HG02588 (cell line): ENCODE results near the gene SIRPA.

Experiments used
- ATAC-seq: cut with Tn5 transposase; IDR thresholded peaks from one replicate; pipeline ENCODE4 v1.9.1; 2021; ENCODE audit warnings: mild to moderate bottlenecking, moderate library complexity; ENCODE audit not compliant: unreplicated experiment

SIRPA gene

GRCh38 chr20:1930165-1930564 lies 35.0 kb downstream of the SIRPA start:
- ATAC-seq, result no peak

- ATAC-seq, result no peak
Observed at GRCh38 chr20:1931830-1932229, 36.6 kb downstream of the SIRPA start.

- ATAC-seq, result no peak
Observed at GRCh38 chr20:1932971-1933370, 37.8 kb downstream of the SIRPA start.

GRCh38 chr20:1933465-1933870 lies 38.3 kb downstream of the SIRPA start:
- ATAC-seq, result no peak

GRCh38 chr20:1934156-1934555 lies 38.9 kb downstream of the SIRPA start:
- no peak for ATAC-seq

GRCh38 chr20:1934721-1935573 lies 39.7 kb downstream of the SIRPA start:
- ATAC-seq, result no peak

GRCh38 chr20:1935696-1936366 lies 40.6 kb downstream of the SIRPA start:
- ATAC-seq, result no peak

GRCh38 chr20:1937316-1937976 lies 42.2 kb downstream of the SIRPA start:
- ATAC-seq, result no peak

GRCh38 chr20:1938464-1939269 lies 43.5 kb downstream of the SIRPA start:
- ATAC-seq, result no peak

- ATAC-seq, result no peak
Observed at GRCh38 chr20:1939270-1939595, 44.0 kb downstream of the SIRPA start.

GRCh38 chr20:1940581-1940980 lies 45.4 kb downstream of the SIRPA start:
- no peak for ATAC-seq

- ATAC-seq, result no peak
Observed at GRCh38 chr20:1941226-1941625, 46.0 kb downstream of the SIRPA start.

GRCh38 chr20:1942061-1942460 lies 46.9 kb downstream of the SIRPA start:
- no peak for ATAC-seq

- ATAC-seq, result no peak
Observed at GRCh38 chr20:1942486-1943274, 47.5 kb downstream of the SIRPA start.

GRCh38 chr20:1943275-1944002 lies 48.2 kb downstream of the SIRPA start:
- no peak for ATAC-seq

GRCh38 chr20:1944345-1945091 lies 49.3 kb downstream of the SIRPA start:
- no peak for ATAC-seq

GRCh38 chr20:1945134-1945618 lies 50.0 kb downstream of the SIRPA start:
- ATAC-seq, result no peak

GRCh38 chr20:1945660-1946059 lies 50.5 kb downstream of the SIRPA start:
- ATAC-seq, result no peak

- no peak for ATAC-seq
Observed at GRCh38 chr20:1946442-1946761, 51.2 kb downstream of the SIRPA start.
